Adrenal gland (tissue), 5 donors: ENCODE measurements around the gene MGAT5.

Experiments used
- CTCF ChIP-seq, 6 experiments: fragments of 450-650 bp in 4 of 6; fragments of 200-600 bp in 2 of 6; sonication (generic) in 1 of 6; IDR thresholded peaks; 1 replicate in 5 of 6; 2 replicates in 1 of 6; pipeline versions ENCODE4 v1.5.1 to v1.8.0; 2016 to 2021; ENCODE audit warnings: antibody characterized with exemption in 6 of 6, mild to moderate bottlenecking in 2 of 6, moderate library complexity in 1 of 6
- POLR2A ChIP-seq, 2 donors: fragments of 450-650 bp; IDR thresholded peaks; one replicate each; pipeline ENCODE4 v1.6.1; 2017; ENCODE audit warnings: antibody characterized with exemption in 2 of 2, mild to moderate bottlenecking in 2 of 2, moderate library complexity in 1 of 2
- donor health status: DM: no; HTN: no; CAD: no.

DNA sequence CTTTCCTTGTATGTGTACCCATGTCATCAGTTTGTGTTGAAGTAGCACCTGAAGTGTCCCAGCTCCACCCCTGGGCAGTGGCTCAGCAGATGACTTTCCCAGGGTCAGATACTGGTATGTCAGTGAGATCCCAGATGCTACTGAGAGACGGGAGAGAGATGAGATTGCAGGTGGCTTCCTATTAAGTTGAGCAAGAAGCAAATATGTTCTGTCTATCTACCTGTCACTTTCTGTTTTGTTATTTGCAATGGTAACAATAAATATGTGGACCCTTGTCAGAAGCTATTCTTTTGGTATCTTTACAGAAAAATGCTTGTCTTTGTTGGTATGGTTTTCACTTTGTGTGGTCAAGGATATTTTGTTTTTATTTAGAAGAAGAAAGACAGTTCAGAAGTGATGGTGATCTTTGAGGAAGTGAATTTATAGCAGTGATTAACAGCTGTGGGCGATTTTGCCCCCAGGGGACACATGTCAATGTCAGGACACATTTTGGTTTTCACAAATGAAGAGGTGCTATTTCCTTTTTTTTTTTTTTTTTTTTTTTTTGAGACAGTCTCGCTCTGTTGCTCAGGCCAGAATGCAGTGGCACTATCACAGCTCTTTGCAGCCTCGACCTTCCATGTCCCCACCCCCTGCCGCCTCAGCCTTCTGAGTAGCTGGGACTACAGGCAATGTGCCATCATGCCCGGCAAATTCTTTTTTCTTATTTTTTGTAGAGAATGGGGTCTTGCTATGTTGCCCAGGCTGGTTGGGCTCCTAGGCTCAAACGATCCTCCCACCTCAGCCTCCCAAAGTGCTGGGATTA is 21.4 kb downstream of the MGAT5 start:
- no peak for TF ChIP-seq CTCF (IDR thresholded peaks at IDR 0.05)
- TF ChIP-seq POLR2A (IDR thresholded peaks at IDR 0.05), result no peak
